Fibroblast of skin of right biceps (primary cell): ENCODE measurements around the gene PRODH.
"Not testable (repeated sequence)": the region's sequence is repeated elsewhere in the genome, so short reads cannot be mapped to it uniquely, and the experiment has no call there.

Experiments
- DNase-seq: peaks from one replicate; pipeline ENCODE4 v3.0.0-alpha.2; 2013

Gene PRODH

DNA sequence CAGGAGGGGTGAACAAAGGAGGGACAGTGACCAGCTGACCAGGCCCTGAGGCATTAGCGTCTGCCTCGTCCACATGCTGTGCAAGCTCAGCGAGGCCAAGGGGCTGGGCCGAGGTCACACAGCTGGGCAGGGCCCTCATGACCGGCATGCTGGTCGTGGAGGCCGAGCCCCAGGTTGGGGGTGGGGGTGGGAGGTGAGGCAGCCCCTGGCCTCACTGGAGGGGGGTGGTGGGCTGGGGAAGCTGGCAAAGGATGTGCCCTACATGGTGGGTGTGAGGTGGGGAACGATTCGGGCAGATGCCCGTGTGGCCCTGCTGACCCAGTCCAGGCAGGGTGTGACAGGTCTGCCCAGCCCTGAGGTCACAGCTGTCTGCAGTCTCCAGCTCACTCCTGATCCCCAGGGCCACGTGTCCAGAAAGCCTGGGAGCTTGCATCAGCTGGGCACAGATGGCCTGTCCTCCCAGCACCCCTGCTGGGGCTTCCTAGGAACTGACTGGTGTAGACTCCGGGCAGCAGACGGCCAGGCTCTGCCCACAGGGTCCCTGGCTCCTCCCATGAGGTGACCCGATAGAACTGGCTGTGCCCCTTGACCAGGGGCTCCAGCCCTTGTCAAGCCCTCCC is 31.4 kb upstream of the PRODH start:
- DNase-seq = not testable (repeated sequence)

DNA sequence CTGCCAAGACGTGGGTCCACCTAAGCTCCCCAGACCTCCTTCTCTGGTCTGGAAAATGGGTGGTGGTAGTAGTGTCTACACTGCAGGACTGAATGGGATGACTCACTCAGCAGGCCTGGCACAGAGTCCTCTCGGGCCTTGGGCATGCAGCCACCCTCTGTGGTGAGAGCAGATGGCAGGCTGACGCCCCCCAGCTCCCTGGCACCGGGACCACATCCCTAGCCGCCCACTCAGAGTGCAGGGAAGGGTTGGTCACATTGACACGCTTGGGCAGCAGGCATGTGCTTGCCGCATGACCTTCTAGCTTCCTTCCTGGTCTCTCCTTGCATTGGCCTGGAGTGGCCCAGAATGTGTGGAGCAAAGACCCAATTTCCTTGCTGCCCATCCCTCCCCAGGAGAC is 30.7 kb upstream of the PRODH start:
- no peak for DNase-seq

DNA sequence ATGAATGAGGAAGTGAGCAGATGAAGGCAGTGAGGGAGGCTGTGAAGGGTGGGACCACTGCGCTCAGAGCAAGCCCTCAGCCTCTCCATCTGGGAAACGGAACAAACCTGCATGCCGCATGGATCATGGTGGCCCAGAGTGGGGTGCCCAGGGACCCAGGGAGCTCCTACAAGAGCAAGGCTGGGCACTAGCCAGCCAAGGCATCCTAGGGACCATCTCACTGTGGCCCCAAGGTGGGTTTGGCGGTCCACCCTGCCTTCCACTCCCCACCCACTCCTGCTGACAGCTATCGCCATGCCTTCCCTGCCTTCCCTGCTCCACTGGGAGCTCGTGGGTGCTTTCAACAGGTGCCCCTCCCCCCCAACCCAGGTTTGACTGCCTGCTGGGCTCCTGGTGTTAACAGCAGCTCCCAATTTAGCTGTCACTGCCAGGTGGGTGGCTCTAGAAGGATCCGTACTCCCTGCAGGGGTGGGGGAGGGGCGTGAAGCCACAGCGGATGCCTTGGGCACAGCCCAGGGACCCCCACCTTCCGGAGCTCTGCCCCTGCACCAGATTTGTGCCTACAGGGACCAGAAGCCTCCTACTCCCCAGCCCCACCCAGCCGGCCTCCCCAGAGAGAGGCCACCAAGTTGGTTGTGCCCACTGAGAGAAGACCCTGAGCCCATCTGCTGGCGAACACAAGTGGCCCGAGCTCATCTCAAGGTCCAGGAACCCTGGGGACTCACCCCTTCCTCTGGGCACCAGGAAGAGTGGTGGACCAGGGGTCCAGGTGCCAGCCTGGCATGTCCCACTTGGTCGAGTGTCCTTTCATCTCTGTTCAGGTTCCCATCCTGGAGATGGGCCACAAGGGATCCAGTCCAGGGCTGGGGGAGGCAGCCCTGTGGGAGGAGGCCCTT is 29.7 kb upstream of the PRODH start:
- DNase-seq = no peak

DNA sequence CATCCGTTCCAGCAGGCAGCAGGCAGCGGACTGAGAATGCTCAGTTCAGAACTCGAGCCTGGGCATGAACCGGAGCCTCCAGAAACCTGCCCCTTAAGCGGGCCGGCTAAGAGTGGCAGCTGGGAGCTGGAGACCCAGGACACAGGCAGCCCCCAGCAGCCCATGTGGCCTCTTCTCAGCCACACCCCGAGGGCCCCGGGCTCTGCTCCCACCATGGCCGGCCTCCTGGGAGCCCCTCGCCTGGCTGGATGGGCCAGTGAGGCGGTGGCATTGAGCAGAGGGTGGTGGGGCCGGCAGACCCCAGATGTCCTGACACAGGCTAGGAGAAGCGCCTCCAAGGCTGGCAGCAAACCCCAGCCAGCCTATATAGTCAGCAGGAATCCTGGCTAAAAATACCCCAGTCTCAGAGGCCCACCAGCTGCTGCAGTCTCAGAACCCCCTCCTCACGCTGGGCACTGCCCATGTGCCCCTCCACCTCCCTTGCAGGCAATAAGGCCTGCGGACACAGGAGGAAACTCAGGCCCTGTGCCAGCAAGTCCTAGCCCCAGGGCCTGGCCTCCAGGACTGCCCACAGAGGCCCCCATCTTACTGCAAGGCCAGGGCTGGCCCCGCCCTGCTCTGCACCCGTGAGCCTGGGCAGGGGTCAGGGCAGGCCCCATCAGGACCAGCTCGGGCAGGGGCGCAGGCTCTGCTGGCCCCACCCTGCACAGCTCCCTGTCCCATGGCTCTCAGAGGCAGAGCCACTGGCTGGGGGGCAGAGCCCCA is 28.6 kb upstream of the PRODH start:
- DNase-seq = not testable (repeated sequence)

DNA sequence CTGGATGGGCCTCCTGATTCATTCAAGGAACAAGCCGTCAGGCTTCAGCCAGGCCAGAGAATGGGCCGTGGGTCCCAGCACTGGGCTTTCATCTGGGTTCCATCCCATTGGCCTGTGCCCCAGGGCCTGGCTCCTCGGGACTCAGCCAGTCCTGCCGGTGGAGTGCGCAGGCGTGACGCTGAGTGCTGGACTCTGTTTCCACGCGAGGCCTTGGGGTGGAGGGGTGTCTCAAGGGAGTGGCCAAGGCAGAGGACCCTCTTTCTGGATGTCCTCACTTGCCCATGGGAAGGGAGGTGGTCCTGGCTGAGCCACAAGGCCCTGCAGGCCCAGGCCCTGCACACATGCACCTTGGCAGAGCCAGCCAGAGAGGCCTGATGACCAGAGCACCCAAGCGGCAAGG is 28.0 kb upstream of the PRODH start:
- not testable (repeated sequence) for DNase-seq

DNA sequence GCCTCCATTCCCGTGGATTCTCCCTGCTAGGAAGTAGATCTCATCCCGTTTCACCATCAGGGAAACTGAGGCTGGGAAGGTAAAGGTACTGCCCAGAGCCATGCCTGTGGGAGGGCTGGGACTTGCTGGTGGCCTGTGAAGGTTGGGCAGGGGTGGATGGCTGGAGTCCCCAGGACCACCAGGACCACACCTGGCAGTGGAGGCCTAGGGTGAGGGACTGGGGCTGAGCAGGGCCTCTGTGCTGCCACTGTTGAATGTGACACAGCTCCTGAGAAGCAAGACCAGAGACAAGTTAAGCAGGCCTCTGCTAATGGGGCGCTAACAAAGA is 26.2 kb upstream of the PRODH start:
- no peak for DNase-seq

DNA sequence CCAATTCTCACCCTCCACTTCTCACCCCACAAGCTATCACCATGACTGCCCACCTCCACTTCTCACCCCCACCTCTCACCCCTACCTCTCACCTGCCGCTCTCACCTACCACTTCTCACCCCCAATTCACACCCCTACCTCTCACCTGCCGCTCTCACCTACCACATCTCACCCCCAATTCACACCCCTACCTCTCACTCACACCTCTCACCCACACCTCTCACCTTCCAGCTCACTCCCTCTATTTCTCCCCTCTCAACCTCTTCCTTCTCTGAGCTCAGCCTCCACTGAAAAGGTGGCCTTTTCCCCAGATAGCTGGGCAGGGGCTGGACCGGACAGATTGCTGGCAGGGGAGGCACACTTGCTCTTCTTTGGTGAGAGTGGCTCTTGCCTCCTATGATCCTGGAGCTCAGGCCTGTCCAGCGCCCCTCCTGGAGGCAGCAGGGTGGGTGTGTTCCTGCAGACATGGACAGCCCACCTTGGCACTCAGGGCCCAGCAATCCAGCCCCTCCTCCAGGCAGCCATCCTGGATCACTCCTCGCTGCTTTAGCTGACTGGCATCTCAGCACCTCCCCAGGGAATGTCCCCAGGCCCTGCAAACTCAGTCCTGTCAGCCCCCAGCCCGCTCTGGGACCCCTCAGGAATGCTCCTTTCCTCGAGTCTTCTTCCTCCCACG is 25.7 kb upstream of the PRODH start:
- DNase-seq = not testable (repeated sequence)

DNA sequence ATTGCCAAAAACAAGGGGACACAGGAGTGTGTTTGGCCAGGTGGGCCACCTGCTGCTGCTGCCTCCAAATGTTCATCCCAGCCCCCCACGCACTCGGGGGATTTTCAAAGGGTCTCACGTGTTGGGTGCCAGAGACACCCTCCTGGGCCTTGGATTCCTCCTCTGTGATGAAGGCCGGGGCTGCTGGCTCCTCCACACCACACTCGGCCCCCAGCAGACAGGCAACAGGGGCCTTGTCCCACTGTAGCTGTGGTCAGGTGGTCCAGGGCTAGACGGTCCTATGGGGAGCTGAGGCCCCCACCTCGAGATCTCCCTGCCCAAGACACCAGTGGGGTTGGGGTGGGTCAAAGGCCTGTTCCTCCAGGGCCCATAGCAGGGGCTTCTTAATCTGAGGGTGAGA is 25.1 kb upstream of the PRODH start:
- not testable (repeated sequence) for DNase-seq

DNA sequence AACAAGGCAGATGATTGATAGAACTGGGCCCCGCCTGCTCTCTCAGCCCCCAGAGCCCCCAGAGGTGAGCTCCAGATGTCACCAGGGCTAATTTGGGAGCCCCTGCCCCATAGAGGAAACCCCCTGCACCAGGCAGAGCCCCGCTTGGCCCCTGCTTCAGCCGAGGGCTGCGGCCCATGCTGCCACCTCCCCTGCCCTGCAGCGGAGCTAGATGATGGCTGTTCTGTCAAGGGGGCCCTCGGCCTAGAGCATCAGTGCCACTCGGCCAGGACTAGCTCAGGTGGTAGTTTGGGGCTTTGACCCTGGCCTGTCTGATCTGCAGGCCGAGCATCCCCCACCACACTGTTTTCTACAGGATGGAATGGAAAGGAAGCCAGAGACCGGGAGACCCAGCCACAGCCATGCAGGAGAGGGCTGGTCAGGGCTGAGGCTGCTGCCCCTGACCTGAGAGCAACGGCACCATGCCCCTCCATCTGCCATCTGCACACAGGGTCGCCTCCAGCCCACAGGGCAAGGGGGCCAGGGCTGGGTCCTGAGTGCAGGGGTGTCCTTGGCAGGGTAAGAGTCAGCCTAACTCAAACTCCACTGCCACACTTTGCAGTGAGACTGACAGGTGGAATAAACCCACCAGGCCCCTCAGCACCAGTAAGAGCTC is 24.2 kb upstream of the PRODH start:
- DNase-seq = not testable (repeated sequence)

DNA sequence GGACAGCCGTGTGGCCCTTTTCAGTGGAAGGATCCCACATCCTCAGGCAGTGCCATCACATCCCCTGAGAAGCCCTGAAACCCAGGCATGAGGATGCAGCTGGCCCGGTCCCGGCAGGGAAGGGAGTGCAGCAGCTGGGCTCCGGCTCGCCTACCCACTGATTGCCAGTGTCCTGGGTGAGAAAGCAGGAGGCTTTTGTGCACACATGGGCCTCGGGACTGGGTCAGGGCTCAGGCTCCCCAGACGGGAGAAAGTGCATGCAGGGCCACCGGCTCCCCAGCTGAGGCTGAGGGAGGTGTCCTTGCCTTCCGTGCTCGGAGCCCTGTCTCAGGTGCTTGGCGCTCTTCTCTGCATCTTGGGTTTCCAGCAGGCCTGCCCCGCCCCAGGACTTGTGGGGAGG is 23.6 kb upstream of the PRODH start:
- not testable (repeated sequence) for DNase-seq

DNA sequence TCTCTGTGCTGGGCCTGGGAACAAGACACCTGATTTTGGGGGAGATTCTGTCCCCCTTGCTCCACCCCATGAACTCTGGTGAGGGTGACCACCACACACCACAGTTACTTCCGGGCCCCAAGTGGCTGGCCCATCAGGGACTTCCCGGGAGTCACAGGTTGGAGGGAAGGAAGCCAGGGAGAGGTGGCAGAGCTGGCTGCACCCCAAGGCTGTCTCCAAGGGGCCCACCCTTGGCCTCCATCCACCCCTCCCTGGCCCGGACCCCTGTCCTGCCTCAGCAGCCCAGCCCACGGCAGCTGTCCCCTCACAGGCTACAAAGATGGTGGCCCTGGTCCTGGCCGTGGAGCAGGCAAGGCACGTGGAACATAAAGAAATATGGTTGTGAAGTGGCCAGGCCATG is 23.2 kb upstream of the PRODH start:
- DNase-seq = not testable (repeated sequence)

DNA sequence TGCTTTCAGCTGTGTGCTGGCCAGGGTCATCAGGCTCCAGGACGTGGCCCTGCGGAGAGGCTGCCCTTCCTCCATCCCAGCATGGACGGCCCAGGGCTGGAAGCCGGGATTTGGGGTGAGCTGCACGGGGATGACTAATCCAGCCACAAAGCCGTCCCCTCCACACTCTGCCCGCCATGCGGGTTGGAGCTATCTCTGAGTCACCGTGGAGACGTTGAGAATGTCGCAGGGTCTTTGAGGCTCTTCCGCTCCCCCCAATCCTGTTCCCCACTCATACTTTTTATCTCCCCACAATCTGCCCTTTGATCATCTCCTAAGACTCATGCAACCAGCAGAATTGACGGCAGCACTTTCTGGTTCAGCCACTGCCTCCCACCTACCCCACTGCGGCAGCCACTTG is 22.6 kb upstream of the PRODH start:
- peak; percentile 20 for DNase-seq

DNA sequence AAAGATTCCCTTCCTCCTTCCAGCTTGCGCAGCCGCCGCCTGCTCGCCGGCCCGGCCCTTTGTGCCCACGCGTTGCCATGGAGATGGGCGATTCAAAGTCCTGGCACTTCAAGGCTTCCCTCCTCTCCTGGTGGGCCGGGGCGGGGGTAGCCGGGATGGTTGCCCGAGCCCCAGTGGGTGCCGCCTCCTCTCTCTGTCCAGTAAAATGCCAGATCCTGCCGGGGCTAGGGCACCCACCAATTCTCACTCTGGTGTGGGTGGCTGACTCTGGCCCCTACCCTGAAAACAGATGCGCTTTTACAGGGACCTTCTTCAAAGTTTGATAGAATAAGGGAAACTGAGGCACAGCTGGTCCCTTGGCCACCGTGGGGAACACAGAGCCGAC is 22.2 kb upstream of the PRODH start:
- not testable (repeated sequence) for DNase-seq

DNA sequence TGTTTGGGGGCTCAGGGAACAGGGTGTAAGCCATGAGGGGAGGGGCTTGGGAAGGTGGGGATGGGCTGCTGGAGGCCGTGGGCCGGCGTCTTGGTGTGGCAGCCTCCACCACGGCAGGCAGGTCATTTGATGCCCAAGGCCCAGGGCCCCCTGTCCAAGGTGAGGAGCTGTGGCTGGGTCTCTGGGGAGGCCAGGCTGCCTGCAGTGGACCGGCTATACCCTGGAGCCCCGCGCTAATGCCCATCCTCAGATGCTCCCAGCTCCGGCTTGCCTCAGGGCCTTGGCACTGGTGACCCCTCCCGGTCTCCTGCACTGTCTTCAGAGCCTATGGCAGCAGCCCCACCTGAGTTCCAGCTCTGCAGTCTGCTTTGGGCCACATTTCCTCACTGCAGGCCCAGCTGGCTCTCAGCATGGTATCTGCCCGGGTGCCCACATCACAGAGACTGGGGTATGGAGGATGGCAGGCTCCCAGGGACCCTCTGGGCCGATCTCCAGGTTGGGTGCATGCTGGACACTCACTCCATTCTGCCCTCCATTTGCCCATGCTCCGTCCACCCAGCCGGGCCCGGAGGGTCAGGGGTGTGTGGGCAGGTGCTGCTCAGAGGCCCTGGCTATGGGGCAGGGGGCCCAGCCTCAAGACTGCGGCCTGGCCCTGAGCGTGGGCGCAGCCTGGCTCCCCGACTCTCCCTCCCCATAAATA is 21.7 kb upstream of the PRODH start:
- not testable (repeated sequence) for DNase-seq

DNA sequence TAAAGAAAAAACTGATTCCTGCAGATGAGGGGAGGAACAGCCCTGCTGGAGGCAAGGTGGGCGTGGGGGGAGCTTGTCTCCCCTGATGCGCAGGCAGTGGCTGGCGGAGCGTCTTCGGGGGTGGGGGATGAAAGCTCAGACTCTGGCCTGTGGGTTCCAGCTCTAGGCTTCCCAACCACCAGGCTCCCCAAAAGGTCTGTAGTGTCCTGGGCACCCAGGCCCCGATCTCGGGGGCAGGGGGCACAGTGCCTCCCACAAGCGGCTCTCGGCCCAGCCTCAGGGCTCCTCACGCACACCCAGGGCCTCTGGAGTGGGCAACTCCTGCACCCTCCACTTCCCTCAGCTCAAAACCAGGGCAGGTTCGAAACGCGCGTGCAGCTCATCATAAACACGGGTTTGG is 20.9 kb upstream of the PRODH start:
- not testable (repeated sequence) for DNase-seq

DNA sequence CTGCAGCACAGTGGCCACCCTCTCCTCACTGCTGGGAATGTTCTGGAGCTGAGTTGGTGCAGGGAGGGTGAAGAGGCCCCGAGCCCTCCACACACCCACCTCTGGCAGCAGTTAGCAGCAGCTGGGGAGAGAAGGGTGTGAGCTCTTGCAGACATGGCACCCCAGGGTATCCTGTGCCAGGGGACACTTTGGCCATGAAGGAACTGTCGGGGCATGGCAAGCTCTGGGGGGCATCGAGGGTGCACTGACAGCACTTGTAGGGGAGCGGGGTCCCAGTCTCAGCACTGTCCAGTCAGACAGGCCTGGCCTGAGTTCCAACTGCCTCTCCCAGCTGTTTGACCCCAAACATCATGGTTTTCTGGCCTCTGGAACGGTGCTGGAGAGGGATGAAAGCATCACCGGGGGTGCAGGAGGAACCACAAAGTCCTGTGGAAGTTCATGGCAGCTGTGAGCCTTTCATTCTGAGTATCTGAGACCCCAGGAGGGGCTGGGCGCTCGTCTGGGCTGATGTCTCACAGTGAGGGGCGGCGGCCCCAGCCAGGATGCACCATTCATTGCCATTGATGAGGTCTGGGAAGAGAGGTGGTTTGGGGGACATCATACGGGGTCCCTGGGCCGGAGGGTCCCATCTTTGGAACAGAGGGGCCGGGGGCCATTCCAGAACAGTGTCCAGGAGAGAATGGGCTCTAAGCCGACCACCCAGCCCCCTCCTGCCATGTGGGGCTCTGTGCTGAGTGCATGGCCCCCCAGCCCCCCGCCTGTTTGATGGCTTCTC is 20.2 kb upstream of the PRODH start:
- not testable (repeated sequence) for DNase-seq

DNA sequence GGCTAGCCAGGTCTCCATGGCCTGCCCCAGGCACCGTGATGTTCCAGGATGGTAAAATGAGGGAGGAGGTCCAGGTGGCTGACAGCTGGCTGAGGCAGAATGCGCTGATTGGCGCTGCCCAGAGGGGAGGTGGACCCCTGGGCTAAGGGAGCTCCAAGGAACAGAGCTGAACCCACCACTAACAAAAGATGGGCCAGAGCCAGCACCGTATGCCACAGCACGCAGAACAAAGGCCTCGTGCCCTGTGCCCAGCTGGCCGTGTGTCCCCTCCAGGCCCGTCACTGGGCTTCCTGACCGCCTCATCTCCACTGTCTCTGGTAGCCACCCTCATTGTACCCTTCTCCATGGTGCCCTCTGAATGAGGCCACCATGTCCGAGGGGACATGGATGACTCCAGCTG is 19.6 kb upstream of the PRODH start:
- DNase-seq = no peak

DNA sequence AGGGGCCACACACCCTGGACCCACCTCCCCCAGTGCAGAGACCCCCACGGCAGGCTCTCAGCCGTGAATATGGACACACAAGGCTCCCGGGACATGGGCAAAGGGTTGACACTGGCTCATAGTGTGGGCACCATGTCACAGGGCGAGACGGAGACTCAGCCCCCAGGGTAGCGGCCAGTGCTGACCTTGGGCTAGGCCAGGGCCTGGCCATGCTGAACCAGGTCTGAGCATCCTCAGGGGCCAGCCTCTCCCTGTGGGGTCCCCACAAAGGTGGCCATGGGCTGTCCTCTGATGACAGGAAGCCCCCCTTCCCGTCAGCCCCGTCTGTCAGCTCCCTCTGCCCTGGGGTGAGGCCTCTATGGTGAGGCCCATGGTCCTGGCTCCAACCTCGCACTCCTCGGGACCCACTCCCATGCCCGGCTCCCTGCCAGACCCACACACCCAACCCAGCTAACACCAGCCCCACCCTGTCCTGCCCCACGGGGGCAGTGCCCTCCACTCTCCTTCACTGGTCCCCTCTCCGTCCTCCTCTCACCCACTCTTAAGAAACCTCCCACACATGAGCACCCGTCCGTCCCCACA is 19.0 kb upstream of the PRODH start:
- DNase-seq = no peak

DNA sequence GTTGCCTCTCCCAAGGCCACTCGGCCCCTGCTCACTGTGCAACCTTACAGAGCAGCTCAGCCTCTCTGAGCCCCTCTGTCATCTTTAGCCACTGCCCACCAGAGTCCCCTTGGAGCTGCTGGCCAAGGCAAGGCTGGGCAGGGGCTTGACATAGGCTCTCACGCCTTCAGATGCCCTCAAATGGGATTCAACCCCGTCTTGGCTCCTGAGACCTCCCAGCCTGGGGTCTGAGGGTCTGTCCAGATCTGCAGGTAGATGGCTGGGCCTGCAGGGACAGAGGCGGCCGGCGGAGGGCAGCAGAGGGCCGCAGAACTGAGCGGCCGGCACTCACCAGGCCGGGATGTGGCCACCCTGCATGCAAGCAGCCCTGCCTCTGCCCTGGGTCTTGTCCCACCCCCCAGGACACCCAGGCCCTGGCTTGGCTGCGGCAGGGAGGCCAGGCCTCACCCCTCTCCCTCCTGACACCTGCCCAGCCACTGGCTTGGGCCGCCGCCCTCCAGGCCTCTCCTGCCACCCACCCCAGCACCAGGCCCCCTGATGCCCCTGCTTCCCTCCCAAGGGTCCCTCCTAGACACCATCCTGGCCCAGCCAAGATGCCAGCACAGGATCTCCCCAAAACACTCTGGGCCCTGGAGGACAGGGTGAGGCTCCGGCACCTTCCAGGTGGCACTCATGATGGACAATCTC is 18.4 kb upstream of the PRODH start:
- peak; percentile 23 for DNase-seq

DNA sequence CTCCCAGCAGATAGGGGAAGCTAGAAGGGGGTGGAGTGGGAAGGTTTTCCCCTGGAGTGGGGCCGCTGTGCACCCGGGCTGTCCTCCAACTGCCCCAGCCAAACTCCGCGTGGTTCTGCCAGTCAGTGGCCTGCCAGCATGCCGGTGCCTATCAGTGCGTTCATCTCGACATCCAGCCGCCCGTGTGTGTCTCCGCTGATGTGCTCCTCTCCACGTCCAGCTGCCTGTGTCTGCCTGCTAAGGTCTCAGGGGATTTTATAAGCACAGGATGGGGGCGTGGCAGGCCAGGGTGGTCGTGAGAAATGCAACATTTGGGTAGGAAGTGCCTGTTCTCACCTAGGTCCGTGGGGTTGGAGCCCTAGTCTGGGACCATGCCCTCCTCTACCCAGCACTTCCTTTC is 17.0 kb upstream of the PRODH start:
- not testable (repeated sequence) for DNase-seq
